Activated CD4-positive, alpha-beta T cell treated with anti-CD3 and anti-CD28 coated beads for 36 hours (primary cell): ENCODE measurements around the gene PPP6R3. TPM values are rescaled to one million over a fixed set of nuclear protein-coding genes. Genes with fewer than 3 reads are reported as not detected.

Experiments
- ATAC-seq: fragments of 200-7000 bp; cut with Tn5 transposase; one replicate; pipeline ENCODE4 v1.10.0; 2021; ENCODE audit warnings: mild to moderate bottlenecking, moderate library complexity
- CTCF ChIA-PET: fragments of 350-600 bp; sonication (Branson Sonifier 250); formaldehyde crosslinking; loops from one replicate; lab custom pipeline; 2021; ENCODE audit warnings: antibody characterized with exemption; lab: Charles Lee
- POLR2A ChIA-PET: fragments of 350-600 bp; sonication (Branson Sonifier 250); formaldehyde crosslinking; loops from one replicate; lab custom pipeline; 2021; ENCODE audit warnings: antibody characterized with exemption, inconsistent platforms; lab: Charles Lee
- DNase-seq: peaks from one replicate; pipeline ENCODE4 v3.0.0-alpha.2; 2020
- H3K27ac Mint-ChIP-seq: one replicate; pipeline ENCODE4 v1.8.0; 2021; ENCODE audit warnings: mixed read lengths
- H3K27me3 Mint-ChIP-seq: one replicate; pipeline ENCODE4 v1.8.0; 2021; ENCODE audit warnings: mixed read lengths
- H3K36me3 Mint-ChIP-seq: one replicate; pipeline ENCODE4 v1.8.0; 2021; ENCODE audit warnings: low read depth, mixed read lengths
- H3K4me1 Mint-ChIP-seq: one replicate; pipeline ENCODE4 v1.8.0; 2021; ENCODE audit warnings: mixed read lengths
- H3K4me3 Mint-ChIP-seq: one replicate; pipeline ENCODE4 v1.8.0; 2021; ENCODE audit warnings: mild to moderate bottlenecking, moderate library complexity, mixed read lengths
- H3K9me3 Mint-ChIP-seq: one replicate; pipeline ENCODE4 v1.8.0; 2021; ENCODE audit warnings: low read depth, mixed read lengths
- intact Hi-C, 2 experiments: fragments of 100-400 bp; cut with DNase I in 1 of 2; cut with micrococcal nuclease in 1 of 2; formaldehyde crosslinking; loops; one replicate each; pipeline versions ENCODE4 v1.14.2 to v1.15.1; 2022 to 2024; cut with DNase I, micrococcal nuclease
- total RNA-seq, 2 experiments: library from RNA; stranded (reverse); gene quantifications; one replicate each; pipeline ENCODE4 v1.2.3, GENCODE V29; 2021

PPP6R3 gene
- total RNA-seq, 2 experiments from 2014 or later, result 110 to 126 TPM

GRCh38 chr11:68661697-68662603 lies 201.4 kb downstream of the PPP6R3 start:
- H3K27ac Mint-ChIP-seq, result no peak overlapping the region
- ChIA-PET POLR2A (no interaction called here), CTCF (interaction anchor here (0.5 kb wide), 1 partner anchor 75 kb away, joined by 3 read pairs; no protein-coding TSS in a partner anchor)
- intact Hi-C loops, result no loop called here
- H3K4me3 Mint-ChIP-seq, result no peak overlapping the region
- no peaks in the 10 kb centered on the region for H3K9me3 Mint-ChIP-seq
- peaks cover 3% of the 10 kb centered on the region for H3K27me3 Mint-ChIP-seq
- H3K4me1 Mint-ChIP-seq, result no peaks in the 10 kb centered on the region
- ATAC-seq (no peak), DNase-seq (no peak)
- no peaks in the 10 kb centered on the region for H3K36me3 Mint-ChIP-seq

- Mint-ChIP-seq H3K27ac (no peak overlapping the region), H3K27me3 (peaks cover 3% of the 10 kb centered on the region)
- POLR2A ChIA-PET, result no interaction called here
Measured at GRCh38 chr11:68663482-68664010, 203.0 kb downstream of the PPP6R3 start.

GRCh38 chr11:68664141-68664540 lies 203.6 kb downstream of the PPP6R3 start:
- H3K4me3 Mint-ChIP-seq, result no peak overlapping the region
- ATAC-seq (no peak), DNase-seq (no peak)
- CTCF ChIA-PET, result interaction anchor here (1.0 to 1.5 kb wide), 2 partner anchors 49 to 134 kb away, joined by 3 to 6 read pairs; no protein-coding TSS in a partner anchor
- POLR2A ChIA-PET, result no interaction called here
- no peaks in the 10 kb centered on the region for H3K36me3 Mint-ChIP-seq
- intact Hi-C loops, result no loop called here
- H3K27me3 Mint-ChIP-seq, result peaks cover 3% of the 10 kb centered on the region
- no peaks in the 10 kb centered on the region for H3K9me3 Mint-ChIP-seq
- no peak overlapping the region for H3K27ac Mint-ChIP-seq
- H3K4me1 Mint-ChIP-seq, result no peaks in the 10 kb centered on the region

More at GRCh38 chr11:68663482-68664010, 203.0 kb downstream of the PPP6R3 start:
- DNase-seq, result no peak
- no peak overlapping the region for H3K4me3 Mint-ChIP-seq
- intact Hi-C loops, result no loop called here
- no peaks in the 10 kb centered on the region for H3K9me3 Mint-ChIP-seq
- no peaks in the 10 kb centered on the region for H3K36me3 Mint-ChIP-seq
- CTCF ChIA-PET, result interaction anchor here (1.0 to 1.5 kb wide), 2 partner anchors 50 to 134 kb away, joined by 3 to 6 read pairs; no protein-coding TSS in a partner anchor
- H3K4me1 Mint-ChIP-seq, result no peaks in the 10 kb centered on the region
- ATAC-seq, result no peak

- no peaks in the 10 kb centered on the region for H3K9me3 Mint-ChIP-seq
- H3K36me3 Mint-ChIP-seq, result no peaks in the 10 kb centered on the region
- no peak overlapping the region for H3K27ac Mint-ChIP-seq
- POLR2A ChIA-PET, result no interaction called here
- no peak overlapping the region for H3K4me3 Mint-ChIP-seq
- H3K27me3 Mint-ChIP-seq, result peaks cover 3% of the 10 kb centered on the region
- H3K4me1 Mint-ChIP-seq, result no peaks in the 10 kb centered on the region
- intact Hi-C loops, result no loop called here
- ATAC-seq (no peak), DNase-seq (no peak)
- CTCF ChIA-PET, result no interaction called here
Measured at GRCh38 chr11:68664906-68665305, 204.4 kb downstream of the PPP6R3 start.

Other genes with a start within 250 kb of the PPP6R3 start
- 10 to 100 TPM; 22.9 to 23.1 TPM for gene KMT5B, start 247.5 kb upstream of the PPP6R3 start, total RNA-seq
- gene C11orf24, start 188.8 kb upstream of the PPP6R3 start, total RNA-seq, result 10 to 100 TPM; 29.4 to 37.4 TPM
- gene LRP5, start 148.2 kb upstream of the PPP6R3 start, total RNA-seq, result 10 to 100 TPM; 11.7 to 13.6 TPM
- gene GAL, start 223.8 kb downstream of the PPP6R3 start, total RNA-seq, result 1 to 10 TPM; 2.2 to 2.5 TPM